ENCODE data around the gene EML6.

DNA sequence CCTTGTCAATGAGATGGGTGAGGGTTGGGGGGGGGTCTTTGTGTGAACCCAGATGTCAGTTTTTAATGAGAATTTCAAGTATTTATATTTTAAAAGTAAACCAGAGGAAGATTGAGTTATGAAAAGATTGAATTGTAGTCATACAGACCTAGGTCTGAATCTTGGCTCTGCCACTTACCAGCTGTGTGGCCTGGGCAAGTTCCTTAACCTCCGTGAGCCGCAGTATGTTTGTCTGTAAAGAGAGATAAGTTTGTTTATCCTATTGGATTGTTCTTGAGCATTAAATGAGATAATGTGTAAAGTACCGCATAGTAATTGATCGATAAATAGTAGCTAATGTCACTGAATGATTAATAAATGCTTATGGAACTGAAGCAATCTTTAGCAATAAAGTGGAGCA is 63.8 kb downstream of the EML6 start:
- TF ChIP-seq MAX (IDR thresholded peaks at IDR 0.05) (no peak), CTCF (IDR thresholded peaks at IDR 0.05 in 2 of 3, conservative IDR thresholded peaks at IDR 0.05 in 1 of 3; ENCODE audit: borderline replicate concordance in 1 of 3, insufficient read depth in 1 of 3, low read depth in 2 of 3, low read length in 2 of 3) (no peak), SRF (IDR thresholded peaks at IDR 0.05; ENCODE audit: low read depth) (no peak), SP1 (IDR thresholded peaks at IDR 0.05; ENCODE audit: low read depth) (no peak), REST (IDR thresholded peaks at IDR 0.05; ENCODE audit: low read depth) (no peak), CEBPB (IDR thresholded peaks at IDR 0.05; ENCODE audit: low read depth) (no peak), POLR2AphosphoS5 (IDR thresholded peaks at IDR 0.05; ENCODE audit: low read depth, low read length) (no peak), ZFX (IDR thresholded peaks at IDR 0.05) (no peak), EZH2 (IDR thresholded peaks at IDR 0.05) (no peak)
- TF ChIP-seq, protein P1, sequence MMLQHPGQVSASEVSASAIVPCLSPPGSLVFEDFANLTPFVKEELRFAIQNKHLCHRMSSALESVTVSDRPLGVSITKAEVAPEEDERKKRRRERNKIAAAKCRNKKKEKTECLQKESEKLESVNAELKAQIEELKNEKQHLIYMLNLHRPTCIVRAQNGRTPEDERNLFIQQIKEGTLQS (IDR thresholded peaks at IDR 0.05): no peak

Data from HCT116 (cell line).